Activated B cell treated with CpG ODN at 0.5 μM for 24 hours (primary cell): ENCODE measurements around the gene SCARF2. TPM values are rescaled to one million over a fixed set of nuclear protein-coding genes. Genes with fewer than 3 reads are reported as not detected.

Experiments
- ATAC-seq: fragments of 200-7000 bp; cut with Tn5 transposase; one replicate; pipeline ENCODE4 v1.10.0; 2021; ENCODE audit warnings: low read depth, mild to moderate bottlenecking, moderate library complexity
- CTCF ChIA-PET: fragments of 350-600 bp; sonication (Branson Sonifier 250); formaldehyde crosslinking; loops from one replicate; lab custom pipeline; 2021; ENCODE audit warnings: antibody characterized with exemption; lab: Charles Lee
- POLR2A ChIA-PET: fragments of 350-600 bp; sonication (Branson Sonifier 250); formaldehyde crosslinking; loops from one replicate; lab custom pipeline; 2021; ENCODE audit warnings: antibody characterized with exemption; lab: Charles Lee
- DNase-seq: peaks from one replicate; pipeline ENCODE4 v3.0.0; 2022
- H3K27ac Mint-ChIP-seq: one replicate; pipeline ENCODE4 v1.8.0; 2020; ENCODE audit warnings: mixed read lengths
- H3K27me3 Mint-ChIP-seq: one replicate; pipeline ENCODE4 v1.8.0; 2021; ENCODE audit warnings: mixed read lengths
- H3K36me3 Mint-ChIP-seq: one replicate; pipeline ENCODE4 v1.8.0; 2021; ENCODE audit warnings: low read depth, mixed read lengths
- H3K4me1 Mint-ChIP-seq: one replicate; pipeline ENCODE4 v1.8.0; 2021; ENCODE audit warnings: mixed read lengths
- H3K4me3 Mint-ChIP-seq: one replicate; pipeline ENCODE4 v1.8.0; 2020; ENCODE audit warnings: mild to moderate bottlenecking, mixed read lengths
- H3K9me3 Mint-ChIP-seq: one replicate; pipeline ENCODE4 v1.8.0; 2020; ENCODE audit warnings: mixed read lengths
- CTCF ChIP-seq: fragments of 200-600 bp; IDR thresholded peaks from one replicate; pipeline ENCODE4 v1.8.0; 2022; ENCODE audit warnings: antibody characterized with exemption, mild to moderate bottlenecking
- intact Hi-C: fragments of 100-400 bp; cut with micrococcal nuclease; formaldehyde crosslinking; loops from one replicate; pipeline ENCODE4 v1.15.1; 2024
- total RNA-seq: library from RNA; stranded (reverse); gene quantifications from 2 replicates; pipeline ENCODE4 v1.2.3, GENCODE V29; 2022

SCARF2 gene
- total RNA-seq, 1 donor from 2014 or later, result 0.18 TPM

- H3K4me1 Mint-ChIP-seq, result no peaks in the 10 kb centered on the region
- ATAC-seq, result no peak
- POLR2A ChIA-PET, result no interaction called here
These were observed 31.5 kb downstream of the SCARF2 start for GRCh38 chr22:20405931-20406685.

DNA sequence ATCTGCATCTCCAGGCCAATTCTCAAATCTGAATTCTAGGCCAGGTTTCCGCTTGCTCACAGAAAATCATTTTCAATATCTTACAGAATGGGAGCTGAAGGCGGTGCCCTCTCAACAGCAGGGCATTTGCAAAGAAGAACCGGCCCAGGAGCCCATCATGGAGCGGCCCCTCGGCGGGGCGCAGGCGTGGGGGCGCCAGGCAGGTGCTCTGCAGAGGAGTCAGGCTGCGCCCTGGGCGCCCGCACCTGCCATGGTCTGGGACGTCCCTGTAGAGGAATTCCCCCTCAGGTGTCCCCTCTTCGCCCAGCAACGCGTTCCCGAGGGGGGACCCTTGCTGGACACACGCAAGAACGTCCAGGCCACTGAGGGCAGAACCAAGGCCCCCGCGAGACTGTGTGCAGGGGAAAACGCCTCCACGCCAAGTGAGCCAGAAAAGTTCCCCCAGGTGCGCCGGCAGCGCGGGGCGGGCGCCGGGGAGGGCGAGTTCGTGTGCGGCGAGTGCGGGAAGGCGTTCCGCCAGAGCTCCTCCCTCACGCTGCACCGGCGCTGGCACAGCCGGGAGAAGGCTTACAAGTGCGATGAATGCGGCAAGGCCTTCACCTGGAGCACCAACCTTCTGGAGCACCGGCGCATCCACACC lies 32.2 kb downstream of the SCARF2 start:
- ATAC-seq (no peak), DNase-seq (no peak)
- CTCF ChIA-PET, result no interaction called here
- H3K27me3 Mint-ChIP-seq, result no peaks in the 10 kb centered on the region
- no peaks in the 10 kb centered on the region for H3K9me3 Mint-ChIP-seq
- no peak overlapping the region for H3K27ac Mint-ChIP-seq
- no peak overlapping the region for H3K4me3 Mint-ChIP-seq
- intact Hi-C loops, result no loop called here
- peaks cover 30% of the 10 kb centered on the region for H3K36me3 Mint-ChIP-seq
- no peak for TF ChIP-seq CTCF
- POLR2A ChIA-PET, result no interaction called here
- H3K4me1 Mint-ChIP-seq, result no peaks in the 10 kb centered on the region

More at GRCh38 chr22:20405931-20406685, 31.5 kb downstream of the SCARF2 start:
- CTCF ChIA-PET, result no interaction called here
- no peak overlapping the region for H3K4me3 Mint-ChIP-seq
- no peak overlapping the region for H3K27ac Mint-ChIP-seq
- H3K36me3 Mint-ChIP-seq, result peaks cover 30% of the 10 kb centered on the region
- DNase-seq, result no peak
- TF ChIP-seq CTCF, result no peak
- no peaks in the 10 kb centered on the region for H3K9me3 Mint-ChIP-seq
- intact Hi-C loops, result no loop called here
- H3K27me3 Mint-ChIP-seq, result no peaks in the 10 kb centered on the region

GRCh38 chr22:20404881-20405280 lies 32.7 kb downstream of the SCARF2 start:
- intact Hi-C loops, result no loop called here
- Mint-ChIP-seq H3K27ac (no peak overlapping the region), H3K4me3 (no peak overlapping the region), H3K36me3 (peaks cover 33% of the 10 kb centered on the region), H3K4me1 (no peaks in the 10 kb centered on the region), H3K9me3 (no peaks in the 10 kb centered on the region), H3K27me3 (no peaks in the 10 kb centered on the region)
- DNase-seq (no peak), ATAC-seq (no peak)
- CTCF ChIA-PET, result no interaction called here
- POLR2A ChIA-PET, result interaction anchor here (0.5 kb wide), 1 partner anchor 103 kb away, joined by 3 read pairs; no protein-coding TSS in a partner anchor
- TF ChIP-seq CTCF, result no peak

GRCh38 chr22:20403779-20404140 lies 33.9 kb downstream of the SCARF2 start:
- ChIA-PET CTCF (interaction anchor here (0.8 kb wide), 1 partner anchor 14 kb away, joined by 3 read pairs; no protein-coding TSS in a partner anchor), POLR2A (interaction anchor here (0.6 kb wide), 1 partner anchor 15 kb away, joined by 5 read pairs; no protein-coding TSS in a partner anchor)
- no peak for DNase-seq
- ATAC-seq, result no peak
- Mint-ChIP-seq H3K4me1 (no peaks in the 10 kb centered on the region), H3K27me3 (no peaks in the 10 kb centered on the region), H3K9me3 (no peaks in the 10 kb centered on the region), H3K27ac (no peak overlapping the region), H3K36me3 (peaks cover 35% of the 10 kb centered on the region), H3K4me3 (no peak overlapping the region)
- intact Hi-C loops, result no loop called here
- no peak for TF ChIP-seq CTCF

DNA sequence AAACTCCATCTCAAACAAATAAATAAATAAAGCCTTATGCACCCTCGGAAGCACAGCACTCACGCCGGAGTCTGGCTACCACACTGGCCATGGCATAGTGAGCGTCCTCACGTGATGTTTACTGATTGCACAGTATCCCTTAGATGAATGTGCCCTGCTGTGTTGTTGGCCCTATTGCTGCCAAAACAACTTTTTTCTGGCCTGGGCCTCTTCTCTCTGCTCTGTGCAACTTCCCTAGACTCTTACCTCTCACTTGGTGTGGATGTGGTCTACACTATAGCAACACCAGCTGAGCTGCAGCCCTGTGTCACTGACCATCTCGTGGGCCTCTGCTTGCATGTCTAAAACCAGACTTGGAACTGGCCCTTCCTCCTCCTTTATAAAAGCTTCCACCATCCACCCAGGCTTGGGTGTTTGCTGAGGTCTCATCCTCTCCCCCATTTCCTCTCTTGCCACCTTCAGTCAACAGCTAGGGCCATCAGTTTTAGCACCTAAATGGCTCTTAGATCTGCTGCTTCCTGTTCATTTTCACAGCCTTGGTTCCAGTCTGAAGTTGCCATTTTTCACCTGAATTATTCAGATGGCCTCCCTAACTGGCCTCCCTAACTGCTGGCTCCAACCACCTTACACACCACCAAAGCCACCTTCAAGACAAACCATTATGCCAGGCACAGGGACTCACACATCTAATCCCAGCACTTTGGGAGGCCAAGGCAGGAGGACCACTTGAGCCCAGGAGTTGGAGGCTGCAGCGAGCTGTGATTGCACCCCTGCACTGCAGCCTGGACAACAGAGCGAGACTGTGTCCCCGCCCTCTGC lies 34.5 kb downstream of the SCARF2 start:
- Mint-ChIP-seq H3K9me3 (no peaks in the 10 kb centered on the region), H3K36me3 (peaks cover 35% of the 10 kb centered on the region), H3K4me1 (no peaks in the 10 kb centered on the region), H3K4me3 (no peak overlapping the region), H3K27me3 (no peaks in the 10 kb centered on the region), H3K27ac (no peak overlapping the region)
- DNase-seq (no peak), ATAC-seq (no peak)
- ChIA-PET POLR2A (interaction anchor here (0.6 kb wide), 1 partner anchor 15 kb away, joined by 5 read pairs; no protein-coding TSS in a partner anchor), CTCF (no interaction called here)
- no peak for TF ChIP-seq CTCF
- intact Hi-C loops, result no loop called here
